GM13977 (cell line): ENCODE results near the gene TPO.
"Not testable (repeated sequence)": the region's sequence is repeated elsewhere in the genome, so short reads cannot be mapped to it uniquely, and the experiment has no call there.

Experiments used
- DNase-seq: peaks from one replicate; pipeline ENCODE4 v3.0.0; 2012; ENCODE audit warnings: low spot score
- CTCF ChIP-seq: IDR thresholded peaks from 2 replicates; pipeline ENCODE4 v1.5.1; 2012; ENCODE audit warnings: mild to moderate bottlenecking, control low read depth; ENCODE audit not compliant: insufficient read depth; ENCODE audit errors: extremely low read depth, missing control alignments
- in situ Hi-C: fragments of 300-500 bp; cut with MboI; formaldehyde crosslinking; loops from one replicate; pipeline ENCODE4 v1.12.0; 2022; ENCODE audit warnings: low sequenced_read_pairs, low pct_unique_long_range_greater_than_20kb, mixed read lengths, inconsistent platforms; ENCODE audit not compliant: unreplicated experiment

TPO gene

DNA sequence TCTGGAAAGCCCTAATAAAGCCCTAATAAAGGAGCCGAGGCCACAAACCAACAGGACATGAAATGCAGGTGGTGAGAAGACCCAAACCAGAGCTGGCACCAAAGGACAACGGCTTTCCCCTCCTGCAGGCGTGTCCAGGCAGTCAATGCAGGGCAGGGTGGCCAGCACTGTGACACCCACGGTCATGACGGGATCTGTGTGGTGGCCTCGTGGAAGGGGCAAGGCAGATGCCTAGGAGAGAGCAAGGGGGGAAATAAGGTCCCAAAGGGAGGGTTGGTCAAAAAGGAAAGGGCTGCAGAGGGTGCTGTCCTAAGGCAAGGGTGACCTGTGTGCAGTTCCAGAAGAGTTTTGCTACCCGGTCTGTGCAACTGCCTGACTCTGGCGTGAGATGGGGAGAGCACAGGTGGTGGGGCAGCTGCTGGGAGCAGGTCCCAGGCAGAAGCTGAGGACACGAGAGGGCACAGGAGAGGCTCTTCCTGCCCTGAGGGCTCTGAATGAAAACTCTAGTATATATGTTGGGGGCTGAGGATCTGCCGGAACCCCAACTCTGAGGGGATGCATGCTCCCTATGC, 156.7 kb downstream of the TPO start:
- DNase-seq: no peak
- no peak for TF ChIP-seq CTCF
- in situ Hi-C loops: no loop called here

GRCh38 chr2:1571477-1572417, 158.5 kb downstream of the TPO start:
- in situ Hi-C loops: no loop called here
- DNase-seq: no peak
- no peak for TF ChIP-seq CTCF

DNA sequence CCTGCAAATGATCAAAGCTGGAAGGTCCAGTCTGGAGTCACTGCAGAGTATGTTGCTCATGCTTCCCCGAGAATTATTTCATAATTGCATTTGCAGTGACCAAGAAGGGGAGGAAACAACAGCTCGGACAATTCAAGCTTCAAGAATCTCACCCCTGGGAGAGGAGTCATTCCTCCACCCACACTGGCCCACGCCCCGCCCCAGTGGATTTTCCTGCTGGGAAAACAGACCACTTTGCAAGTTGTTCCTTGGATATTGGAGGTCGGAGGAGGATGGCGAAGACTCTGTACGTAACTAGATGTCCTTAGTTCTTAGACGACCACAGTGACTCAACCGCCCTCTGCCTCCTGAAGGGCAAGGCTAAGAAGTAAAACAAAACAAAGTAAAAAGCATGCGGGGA, 159.4 kb downstream of the TPO start:
- TF ChIP-seq CTCF: no peak
- no peak for DNase-seq
- in situ Hi-C loops: no loop called here

- no peak for DNase-seq
- no peak for TF ChIP-seq CTCF
- in situ Hi-C loops: no loop called here
Observed at GRCh38 chr2:1577846-1578245, 164.6 kb downstream of the TPO start.

- in situ Hi-C loops, DNase-seq: not testable (repeated sequence)
Observed at GRCh38 chr2:1581257-1581964, 168.1 kb downstream of the TPO start.

DNA sequence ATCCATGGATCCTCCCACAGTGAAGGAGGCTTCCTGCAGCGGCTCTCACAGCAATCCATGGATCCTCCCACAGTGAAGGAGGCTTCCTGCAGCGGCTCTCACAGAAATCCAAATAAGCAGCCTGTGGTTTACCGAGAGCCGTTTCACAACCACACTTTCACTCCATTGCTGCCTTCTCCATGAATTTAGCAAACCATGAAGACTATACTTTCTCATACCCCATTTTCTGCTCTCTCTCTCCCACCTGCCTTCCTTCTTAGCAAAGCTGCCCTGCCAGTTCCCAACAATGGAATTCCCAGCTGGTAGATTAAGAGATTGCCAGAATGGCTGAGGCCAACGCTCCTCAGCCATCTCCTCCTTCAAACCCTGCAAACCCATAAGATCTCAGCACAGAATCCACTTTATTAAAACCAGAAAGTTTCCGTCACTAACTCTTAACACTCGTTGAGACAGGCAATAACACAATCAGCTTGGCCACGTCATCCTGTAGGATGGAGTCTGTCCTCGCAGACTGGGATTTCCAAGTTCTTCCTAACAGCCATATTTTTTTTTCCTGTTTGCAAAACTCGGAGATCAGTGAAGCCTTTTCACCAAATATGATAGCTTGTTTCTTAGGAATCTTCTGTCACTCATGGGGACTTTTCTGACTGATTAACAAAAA, 168.8 kb downstream of the TPO start:
- in situ Hi-C loops: no loop called here

More for the DNA sequence above, 168.8 kb downstream of the TPO start:
- no peak for TF ChIP-seq CTCF
- DNase-seq: no peak
